GM13977 (cell line): Measurements from ENCODE around the gene ARL15.

Source experiments
- DNase-seq: peaks from one replicate; pipeline ENCODE4 v3.0.0; 2012; ENCODE audit warnings: low spot score
- in situ Hi-C: fragments of 300-500 bp; cut with MboI; formaldehyde crosslinking; loops from one replicate; pipeline ENCODE4 v1.12.0; 2022; ENCODE audit warnings: low sequenced_read_pairs, low pct_unique_long_range_greater_than_20kb, mixed read lengths, inconsistent platforms; ENCODE audit not compliant: unreplicated experiment
- TF ChIP-seq, protein P1 (sequence below): IDR thresholded peaks from 2 replicates; pipeline ENCODE4 v1.5.1; 2012; ENCODE audit warnings: mild to moderate bottlenecking, control low read depth; ENCODE audit not compliant: insufficient read depth; ENCODE audit errors: extremely low read depth, missing control alignments

ARL15 gene

DNA sequence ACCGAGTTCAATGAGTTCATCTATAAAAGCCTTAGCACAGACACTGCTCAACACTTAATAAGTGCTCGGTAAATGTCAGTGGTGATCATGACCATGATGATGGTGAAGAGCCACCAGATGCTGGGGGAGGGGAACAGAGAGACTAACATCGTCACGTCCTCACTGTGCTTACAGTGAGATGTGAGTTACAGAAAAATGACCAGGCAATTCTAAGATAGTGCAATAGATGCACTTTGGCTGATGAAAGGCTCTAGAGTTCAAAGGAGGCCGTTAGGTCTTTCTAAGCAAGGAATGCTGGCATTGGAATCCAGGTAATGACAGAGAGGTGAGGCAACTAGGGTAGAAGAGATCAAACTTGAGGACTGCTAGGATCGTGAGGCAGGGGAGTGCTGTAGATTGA lies 36.7 kb downstream of the ARL15 start:
- in situ Hi-C loops = loop anchor here (25.0 kb wide), 1 partner anchor 589 kb away; no protein-coding TSS in a partner anchor
- DNase-seq = no peak
- TF ChIP-seq, protein P1, sequence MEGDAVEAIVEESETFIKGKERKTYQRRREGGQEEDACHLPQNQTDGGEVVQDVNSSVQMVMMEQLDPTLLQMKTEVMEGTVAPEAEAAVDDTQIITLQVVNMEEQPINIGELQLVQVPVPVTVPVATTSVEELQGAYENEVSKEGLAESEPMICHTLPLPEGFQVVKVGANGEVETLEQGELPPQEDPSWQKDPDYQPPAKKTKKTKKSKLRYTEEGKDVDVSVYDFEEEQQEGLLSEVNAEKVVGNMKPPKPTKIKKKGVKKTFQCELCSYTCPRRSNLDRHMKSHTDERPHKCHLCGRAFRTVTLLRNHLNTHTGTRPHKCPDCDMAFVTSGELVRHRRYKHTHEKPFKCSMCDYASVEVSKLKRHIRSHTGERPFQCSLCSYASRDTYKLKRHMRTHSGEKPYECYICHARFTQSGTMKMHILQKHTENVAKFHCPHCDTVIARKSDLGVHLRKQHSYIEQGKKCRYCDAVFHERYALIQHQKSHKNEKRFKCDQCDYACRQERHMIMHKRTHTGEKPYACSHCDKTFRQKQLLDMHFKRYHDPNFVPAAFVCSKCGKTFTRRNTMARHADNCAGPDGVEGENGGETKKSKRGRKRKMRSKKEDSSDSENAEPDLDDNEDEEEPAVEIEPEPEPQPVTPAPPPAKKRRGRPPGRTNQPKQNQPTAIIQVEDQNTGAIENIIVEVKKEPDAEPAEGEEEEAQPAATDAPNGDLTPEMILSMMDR = no peak

DNA sequence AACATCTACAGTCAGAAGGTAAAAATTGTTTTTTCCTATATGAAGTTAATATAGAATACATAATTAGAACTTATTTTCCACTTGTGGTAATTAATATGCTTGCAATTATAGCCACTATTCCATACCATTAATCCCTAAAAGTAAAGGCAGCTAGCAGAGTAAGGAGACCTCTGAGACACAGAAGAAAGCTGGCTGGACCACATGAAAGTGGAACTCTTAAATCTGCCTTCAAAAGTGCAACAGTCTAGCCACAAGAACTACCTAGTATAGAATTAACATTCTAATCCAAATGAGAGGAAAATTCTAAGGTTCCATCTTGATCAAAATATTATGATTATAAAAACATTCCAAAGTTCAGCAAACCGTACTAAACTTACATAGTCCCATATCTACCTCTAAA lies 37.6 kb downstream of the ARL15 start:
- DNase-seq = no peak
- in situ Hi-C loops = loop anchor here (25.0 kb wide), 1 partner anchor 590 kb away; no protein-coding TSS in a partner anchor
- TF ChIP-seq, protein P1 = no peak

DNA sequence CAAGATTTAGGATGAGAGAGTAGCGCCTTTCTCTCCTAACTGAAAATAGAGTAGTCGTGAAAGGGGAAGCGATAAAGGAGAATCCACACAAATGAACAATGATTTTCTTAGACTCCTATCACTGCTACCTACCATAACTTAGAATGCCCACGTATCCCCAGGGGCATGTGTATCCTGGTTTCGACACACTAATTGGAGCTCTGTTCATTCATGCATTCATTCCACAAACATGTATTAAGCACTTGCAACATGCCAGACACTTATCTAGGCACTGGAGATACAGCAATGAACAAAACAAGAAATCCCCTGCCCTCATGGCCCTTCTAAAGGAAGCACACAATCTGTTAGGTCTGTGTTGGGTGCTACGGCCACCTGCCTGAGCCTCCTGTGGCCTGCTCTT lies 40.0 kb downstream of the ARL15 start:
- in situ Hi-C loops = loop anchor here (25.0 kb wide), 1 partner anchor 592 kb away; no protein-coding TSS in a partner anchor
- no peak for DNase-seq
- TF ChIP-seq, protein P1 = no peak

DNA sequence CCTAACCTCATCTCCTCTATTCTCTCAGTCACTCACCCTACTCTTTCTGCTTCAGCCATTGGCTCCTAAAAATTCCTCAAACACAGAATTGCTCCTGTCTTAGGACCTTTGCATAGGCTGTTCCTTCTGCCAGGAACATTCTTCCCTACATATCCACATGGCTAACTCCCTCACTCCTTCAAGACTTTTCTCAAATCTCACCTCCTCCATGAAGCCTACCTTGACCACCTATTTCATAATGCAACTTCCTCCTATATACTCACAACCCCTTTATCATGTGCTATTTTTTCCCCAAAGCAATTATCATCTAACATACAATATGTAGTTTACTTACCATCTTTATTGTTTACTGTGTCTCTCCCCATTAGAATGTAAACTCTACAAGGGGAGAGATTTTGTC lies 45.8 kb downstream of the ARL15 start:
- TF ChIP-seq, protein P1 = no peak
- in situ Hi-C loops = loop anchor here (25.0 kb wide), 1 partner anchor 598 kb away; no protein-coding TSS in a partner anchor
- no peak for DNase-seq

DNA sequence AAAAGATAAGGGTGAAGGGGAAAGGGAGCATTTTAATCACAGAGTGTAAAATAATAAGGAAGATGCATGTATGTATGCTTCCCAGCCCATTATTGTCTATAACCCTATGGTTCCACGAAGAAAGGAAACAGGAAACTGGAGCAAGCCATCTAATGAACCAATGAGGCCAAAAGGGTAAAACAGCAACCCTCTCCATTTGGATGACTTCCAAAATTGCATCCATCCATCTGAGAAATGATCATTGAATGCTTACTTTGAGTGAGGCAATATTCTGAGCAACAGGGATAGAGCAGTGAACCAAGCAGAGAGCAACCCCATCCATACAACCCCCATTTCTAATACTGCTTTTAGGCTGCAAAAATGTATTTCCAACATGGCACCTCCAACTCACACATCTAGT lies 46.9 kb downstream of the ARL15 start:
- TF ChIP-seq, protein P1 = no peak
- in situ Hi-C loops = loop anchor here (25.0 kb wide), 1 partner anchor 599 kb away; no protein-coding TSS in a partner anchor
- no peak for DNase-seq

DNA sequence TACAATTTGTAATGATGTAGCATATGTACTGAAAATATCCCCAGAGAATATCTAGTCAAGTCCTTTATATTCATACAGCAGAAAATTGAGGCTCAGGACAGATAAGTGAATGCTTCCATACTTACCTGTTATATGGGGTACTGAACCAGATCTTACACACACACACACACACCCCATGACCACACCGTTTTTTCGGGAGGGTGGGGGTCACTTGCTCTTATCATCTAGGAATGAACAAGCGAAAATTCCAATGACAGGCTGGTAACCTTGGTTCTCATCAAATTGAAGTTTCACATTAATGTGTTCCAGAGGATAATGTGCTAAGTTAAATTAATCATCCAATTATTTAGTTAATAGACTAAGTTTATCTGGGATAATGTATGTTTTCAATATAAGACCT lies 48.8 kb downstream of the ARL15 start:
- no peak for DNase-seq
- in situ Hi-C loops = loop anchor here (25.0 kb wide), 1 partner anchor 601 kb away; no protein-coding TSS in a partner anchor
- TF ChIP-seq, protein P1 = no peak
